ENCODE data around the gene ALDH8A1. TPM values are rescaled to one million over a fixed set of nuclear protein-coding genes. Genes with fewer than 3 reads are reported as not detected.

The ALDH8A1 gene, protein sequence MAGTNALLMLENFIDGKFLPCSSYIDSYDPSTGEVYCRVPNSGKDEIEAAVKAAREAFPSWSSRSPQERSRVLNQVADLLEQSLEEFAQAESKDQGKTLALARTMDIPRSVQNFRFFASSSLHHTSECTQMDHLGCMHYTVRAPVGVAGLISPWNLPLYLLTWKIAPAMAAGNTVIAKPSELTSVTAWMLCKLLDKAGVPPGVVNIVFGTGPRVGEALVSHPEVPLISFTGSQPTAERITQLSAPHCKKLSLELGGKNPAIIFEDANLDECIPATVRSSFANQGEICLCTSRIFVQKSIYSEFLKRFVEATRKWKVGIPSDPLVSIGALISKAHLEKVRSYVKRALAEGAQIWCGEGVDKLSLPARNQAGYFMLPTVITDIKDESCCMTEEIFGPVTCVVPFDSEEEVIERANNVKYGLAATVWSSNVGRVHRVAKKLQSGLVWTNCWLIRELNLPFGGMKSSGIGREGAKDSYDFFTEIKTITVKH
- 0.08 to 0.17 TPM (median 0.13 TPM) in 5 replicates for total RNA-seq (2022; extraction: Qiagen RNA extraction)

DNA sequence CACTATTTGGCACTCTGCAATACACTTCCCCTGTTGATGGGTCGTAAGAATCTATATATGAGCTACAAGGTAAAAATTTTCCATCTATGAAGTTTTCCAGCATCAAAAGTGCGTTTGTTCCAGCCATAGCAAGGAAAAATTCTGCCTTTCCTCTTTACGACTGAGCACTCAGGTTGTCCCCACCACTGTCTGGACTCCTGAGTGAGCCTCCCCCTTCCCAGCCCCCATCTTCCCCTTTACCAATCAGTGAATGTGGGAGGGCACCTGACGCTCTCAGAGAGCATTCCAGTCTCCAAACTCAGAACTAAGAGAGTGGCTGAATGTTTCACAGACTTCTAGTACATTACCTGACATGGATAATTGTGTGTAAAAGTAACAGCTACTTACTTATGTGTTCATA, at the start of gene ALDH8A1:
Gene ALDH8A1 (minus strand): TSS at position 175 of the 400 bp plus-strand sequence. CDS start 48 bp downstream, at position 127.

Other genes with a start within 250 kb of the ALDH8A1 start
- gene HBS1L, start 104.7 kb upstream of the ALDH8A1 start, total RNA-seq (2022; extraction: Qiagen RNA extraction), result 25.7 to 43.5 TPM (median 30.7 TPM) in 5 replicates
- 0.64 to 0.89 TPM (median 0.64 TPM) in 5 replicates for gene MYB, start 231.2 kb upstream of the ALDH8A1 start, total RNA-seq (2022; extraction: Qiagen RNA extraction)